ENCODE data around the gene ZBTB45. TPM values are rescaled to one million over a fixed set of nuclear protein-coding genes. Genes with fewer than 3 reads are reported as not detected.

Gene ZBTB45
- total RNA-seq, 2 experiments from 2014 or later = 10.7 to 14.7 TPM

DNA sequence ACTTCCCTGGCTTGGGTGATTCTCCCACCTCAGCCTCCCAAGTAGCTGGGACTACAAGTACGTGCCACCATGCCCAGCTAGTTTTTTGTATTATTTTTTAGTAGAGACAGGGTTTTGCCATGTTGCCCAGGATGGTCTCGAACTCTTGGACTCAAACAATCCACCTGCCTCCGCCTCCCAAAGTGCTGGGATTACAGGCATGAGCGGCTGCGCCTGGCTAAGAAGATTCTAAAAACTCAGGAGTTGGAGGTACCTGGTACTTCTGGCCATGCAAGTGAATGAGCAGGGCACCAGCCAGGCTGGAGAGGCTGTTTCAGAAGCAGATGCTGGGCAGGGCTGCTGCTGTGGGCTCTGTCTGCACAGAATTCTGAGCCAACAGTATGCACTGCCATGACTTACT lies 47.4 kb upstream of the ZBTB45 start:
- no peak overlapping the region for H2AFZ ChIP-seq (ENCODE audit: low read length)
- ChIA-PET POLR2A (no interaction called here), CTCF (ENCODE audit: unreplicated experiment) (no interaction called here)
- no peaks in the 10 kb centered on the region for H3K79me2 ChIP-seq (ENCODE audit: insufficient read depth, low read depth, low read length)
- no TSS peak for BruUV-seq (replicated peaks)
- H3K36me3 ChIP-seq (ENCODE audit: insufficient read depth, low read length) = peaks cover 34% of the 10 kb centered on the region; the same call in 1 of the 2 replicates
- H3K4me2 ChIP-seq (ENCODE audit: low read length) = no peak overlapping the region
- H3K9me3 ChIP-seq (ENCODE audit: low read length) = no peaks in the 10 kb centered on the region
- no peak overlapping the region for H3K27ac ChIP-seq (ENCODE audit: low read depth, low read length, poor library complexity, severe bottlenecking)
- no peaks in the 10 kb centered on the region for H4K20me1 ChIP-seq (ENCODE audit: insufficient read depth, low read length)
- no peaks in the 10 kb centered on the region for H3K9me2 ChIP-seq (ENCODE audit: insufficient read depth, low read length)
- DNase-seq (ENCODE audit: low spot score) = no peak
- intact Hi-C loops (cut with micrococcal nuclease; ENCODE audit: unreplicated experiment) = no loop called here
- no peak overlapping the region for H3K4me3 ChIP-seq (ENCODE audit: low read depth, low read length, poor library complexity, severe bottlenecking)
- TF ChIP-seq, protein P1, sequence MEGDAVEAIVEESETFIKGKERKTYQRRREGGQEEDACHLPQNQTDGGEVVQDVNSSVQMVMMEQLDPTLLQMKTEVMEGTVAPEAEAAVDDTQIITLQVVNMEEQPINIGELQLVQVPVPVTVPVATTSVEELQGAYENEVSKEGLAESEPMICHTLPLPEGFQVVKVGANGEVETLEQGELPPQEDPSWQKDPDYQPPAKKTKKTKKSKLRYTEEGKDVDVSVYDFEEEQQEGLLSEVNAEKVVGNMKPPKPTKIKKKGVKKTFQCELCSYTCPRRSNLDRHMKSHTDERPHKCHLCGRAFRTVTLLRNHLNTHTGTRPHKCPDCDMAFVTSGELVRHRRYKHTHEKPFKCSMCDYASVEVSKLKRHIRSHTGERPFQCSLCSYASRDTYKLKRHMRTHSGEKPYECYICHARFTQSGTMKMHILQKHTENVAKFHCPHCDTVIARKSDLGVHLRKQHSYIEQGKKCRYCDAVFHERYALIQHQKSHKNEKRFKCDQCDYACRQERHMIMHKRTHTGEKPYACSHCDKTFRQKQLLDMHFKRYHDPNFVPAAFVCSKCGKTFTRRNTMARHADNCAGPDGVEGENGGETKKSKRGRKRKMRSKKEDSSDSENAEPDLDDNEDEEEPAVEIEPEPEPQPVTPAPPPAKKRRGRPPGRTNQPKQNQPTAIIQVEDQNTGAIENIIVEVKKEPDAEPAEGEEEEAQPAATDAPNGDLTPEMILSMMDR (conservative IDR thresholded peaks at IDR 0.05; ENCODE audit: low read length) = no peak
- no peak for TF ChIP-seq EZH2phosphoT487 (IDR thresholded peaks at IDR 0.05; ENCODE audit: borderline replicate concordance, low read depth, low read length)
- peaks cover 20% of the 10 kb centered on the region for H3K4me1 ChIP-seq (ENCODE audit: insufficient read depth, low read length, poor library complexity, severe bottlenecking)

DNA sequence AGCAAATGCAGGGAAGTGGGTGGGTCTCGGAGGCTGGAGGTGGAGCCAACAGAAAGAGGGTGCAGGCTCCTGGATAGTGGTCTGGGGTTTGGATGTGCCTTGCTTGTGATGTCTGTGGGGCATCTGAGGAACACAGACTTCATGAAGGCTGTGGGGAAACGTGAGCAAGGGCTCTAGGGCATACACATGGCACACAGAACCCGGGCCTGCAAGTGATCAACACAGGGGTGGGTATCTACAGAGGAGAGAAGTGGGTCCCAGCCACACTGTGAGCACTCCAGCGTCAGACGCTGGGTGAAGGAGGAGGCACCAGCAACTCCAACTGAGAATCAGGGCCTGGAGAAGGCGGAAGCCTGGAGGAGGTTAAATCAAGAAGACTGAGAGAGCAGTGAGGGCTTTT lies 44.2 kb upstream of the ZBTB45 start:
- no peak for TF ChIP-seq EZH2phosphoT487 (IDR thresholded peaks at IDR 0.05; ENCODE audit: borderline replicate concordance, low read depth, low read length)
- TF ChIP-seq, protein P1 (conservative IDR thresholded peaks at IDR 0.05; ENCODE audit: low read length) = no peak

DNA sequence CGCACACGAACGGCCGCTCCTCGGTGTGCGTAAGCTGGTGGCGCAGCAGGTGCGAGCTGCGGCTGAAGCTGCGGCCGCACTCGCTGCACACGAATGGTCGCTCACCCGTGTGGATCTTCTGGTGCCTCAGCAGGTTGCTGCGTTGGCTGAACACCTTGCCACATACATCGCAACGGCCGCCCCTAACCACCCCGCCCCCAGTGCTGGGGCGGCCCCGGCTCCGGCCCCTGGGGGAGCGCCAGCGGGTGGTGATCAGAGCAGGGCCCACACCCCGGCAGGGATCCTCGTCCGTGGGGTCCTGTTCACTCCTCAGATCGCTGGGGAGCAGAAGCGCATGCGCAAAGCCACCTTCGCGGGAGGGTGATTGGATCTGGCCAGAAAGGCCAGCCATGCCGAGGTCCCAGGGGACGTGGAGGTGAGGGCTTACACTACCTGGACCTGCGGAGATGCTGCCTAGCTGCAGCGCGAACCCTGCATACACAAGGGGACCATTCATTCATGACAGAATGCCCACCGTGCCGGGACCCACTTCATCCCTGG lies 43.5 kb upstream of the ZBTB45 start:
- no TSS peak for BruUV-seq (replicated peaks)
- Histone ChIP-seq H3K4me1 (ENCODE audit: insufficient read depth, low read length, poor library complexity, severe bottlenecking) (peaks cover 24% of the 10 kb centered on the region), H2AFZ (ENCODE audit: low read length) (no peak overlapping the region), H3K4me3 (ENCODE audit: low read depth, low read length, poor library complexity, severe bottlenecking) (no peak overlapping the region), H3K4me2 (ENCODE audit: low read length) (peak overlapping the region; percentile 33; the same call in 1 of the 2 replicates), H3K27ac (ENCODE audit: low read depth, low read length, poor library complexity, severe bottlenecking) (no peak overlapping the region), H3K9me2 (ENCODE audit: insufficient read depth, low read length) (no peaks in the 10 kb centered on the region), H4K20me1 (ENCODE audit: insufficient read depth, low read length) (no peaks in the 10 kb centered on the region), H3K36me3 (ENCODE audit: insufficient read depth, low read length) (peaks cover 9% of the 10 kb centered on the region; the same call in 1 of the 2 replicates), H3K79me2 (ENCODE audit: insufficient read depth, low read depth, low read length) (no peaks in the 10 kb centered on the region; the same call in 1 of the 2 replicates), H3K9me3 (ENCODE audit: low read length) (no peaks in the 10 kb centered on the region)
- ChIA-PET CTCF (ENCODE audit: unreplicated experiment) (no interaction called here), POLR2A (no interaction called here)
- intact Hi-C loops (cut with micrococcal nuclease; ENCODE audit: unreplicated experiment) = no loop called here
- peak; percentile 40 for DNase-seq (ENCODE audit: low spot score)
- TF ChIP-seq EZH2phosphoT487 (IDR thresholded peaks at IDR 0.05; ENCODE audit: borderline replicate concordance, low read depth, low read length) = no peak
- TF ChIP-seq, protein P1 (conservative IDR thresholded peaks at IDR 0.05; ENCODE audit: low read length) = no peak

More for the DNA sequence above, 44.2 kb upstream of the ZBTB45 start:
- peaks cover 24% of the 10 kb centered on the region for H3K4me1 ChIP-seq (ENCODE audit: insufficient read depth, low read length, poor library complexity, severe bottlenecking)
- POLR2A ChIA-PET = no interaction called here
- intact Hi-C loops (cut with micrococcal nuclease; ENCODE audit: unreplicated experiment) = no loop called here
- H3K79me2 ChIP-seq (ENCODE audit: insufficient read depth, low read depth, low read length) = no peaks in the 10 kb centered on the region
- no peak overlapping the region for H3K27ac ChIP-seq (ENCODE audit: low read depth, low read length, poor library complexity, severe bottlenecking)
- CTCF ChIA-PET (ENCODE audit: unreplicated experiment) = no interaction called here
- no peak overlapping the region for H2AFZ ChIP-seq (ENCODE audit: low read length)
- H3K9me3 ChIP-seq (ENCODE audit: low read length) = no peaks in the 10 kb centered on the region
- H4K20me1 ChIP-seq (ENCODE audit: insufficient read depth, low read length) = no peaks in the 10 kb centered on the region
- DNase-seq (ENCODE audit: low spot score) = no peak
- no TSS peak for BruUV-seq (replicated peaks)
- H3K36me3 ChIP-seq (ENCODE audit: insufficient read depth, low read length) = peaks cover 14% of the 10 kb centered on the region; the same call in 1 of the 2 replicates
- H3K9me2 ChIP-seq (ENCODE audit: insufficient read depth, low read length) = no peaks in the 10 kb centered on the region
- no peak overlapping the region for H3K4me3 ChIP-seq (ENCODE audit: low read depth, low read length, poor library complexity, severe bottlenecking)
- H3K4me2 ChIP-seq (ENCODE audit: low read length) = no peak overlapping the region
